ENCODE measurements around the gene EML1.

Gene EML1

DNA sequence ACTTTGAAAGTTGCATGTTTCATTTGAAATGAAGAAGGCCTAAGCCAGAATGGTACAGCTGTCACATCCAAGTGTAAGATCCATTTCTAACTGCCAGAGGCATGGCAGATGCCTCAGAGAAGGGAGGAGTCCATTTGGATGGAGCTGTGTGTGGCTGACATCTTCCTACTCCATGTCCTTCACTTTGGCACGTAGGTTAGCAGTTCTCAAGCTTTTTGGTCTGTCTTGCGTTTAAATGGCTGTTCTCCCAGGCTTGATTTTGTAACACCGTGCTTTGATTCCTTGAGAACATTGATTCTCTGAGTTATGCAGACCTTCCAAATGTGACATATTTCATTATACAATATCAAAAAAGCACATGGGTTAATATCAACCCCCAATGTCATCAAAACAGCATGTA, 23.4 kb downstream of the EML1 start:
- DNase-seq (ENCODE audit: extremely low read depth, low read depth) = no peak
- TF ChIP-seq CTCF (IDR thresholded peaks at IDR 0.05; ENCODE audit: low read depth, low read length) = no peak

GRCh38 chr14:99817331-99817730, 24.1 kb downstream of the EML1 start:
- no peak for DNase-seq (ENCODE audit: extremely low read depth, low read depth)
- TF ChIP-seq CTCF (IDR thresholded peaks at IDR 0.05; ENCODE audit: low read depth, low read length) = no peak

GRCh38 chr14:99818503-99819036, 25.4 kb downstream of the EML1 start:
- no peak for DNase-seq (ENCODE audit: extremely low read depth, low read depth)
- TF ChIP-seq CTCF (IDR thresholded peaks at IDR 0.05; ENCODE audit: low read depth, low read length) = no peak

GRCh38 chr14:99819514-99819913, 26.3 kb downstream of the EML1 start:
- no peak for DNase-seq (ENCODE audit: extremely low read depth, low read depth)
- no peak for TF ChIP-seq CTCF (IDR thresholded peaks at IDR 0.05; ENCODE audit: low read depth, low read length)

GRCh38 chr14:99820702-99821331, 27.6 kb downstream of the EML1 start:
- no peak for TF ChIP-seq CTCF (IDR thresholded peaks at IDR 0.05; ENCODE audit: low read depth, low read length)
- no peak for DNase-seq (ENCODE audit: extremely low read depth, low read depth)

DNA sequence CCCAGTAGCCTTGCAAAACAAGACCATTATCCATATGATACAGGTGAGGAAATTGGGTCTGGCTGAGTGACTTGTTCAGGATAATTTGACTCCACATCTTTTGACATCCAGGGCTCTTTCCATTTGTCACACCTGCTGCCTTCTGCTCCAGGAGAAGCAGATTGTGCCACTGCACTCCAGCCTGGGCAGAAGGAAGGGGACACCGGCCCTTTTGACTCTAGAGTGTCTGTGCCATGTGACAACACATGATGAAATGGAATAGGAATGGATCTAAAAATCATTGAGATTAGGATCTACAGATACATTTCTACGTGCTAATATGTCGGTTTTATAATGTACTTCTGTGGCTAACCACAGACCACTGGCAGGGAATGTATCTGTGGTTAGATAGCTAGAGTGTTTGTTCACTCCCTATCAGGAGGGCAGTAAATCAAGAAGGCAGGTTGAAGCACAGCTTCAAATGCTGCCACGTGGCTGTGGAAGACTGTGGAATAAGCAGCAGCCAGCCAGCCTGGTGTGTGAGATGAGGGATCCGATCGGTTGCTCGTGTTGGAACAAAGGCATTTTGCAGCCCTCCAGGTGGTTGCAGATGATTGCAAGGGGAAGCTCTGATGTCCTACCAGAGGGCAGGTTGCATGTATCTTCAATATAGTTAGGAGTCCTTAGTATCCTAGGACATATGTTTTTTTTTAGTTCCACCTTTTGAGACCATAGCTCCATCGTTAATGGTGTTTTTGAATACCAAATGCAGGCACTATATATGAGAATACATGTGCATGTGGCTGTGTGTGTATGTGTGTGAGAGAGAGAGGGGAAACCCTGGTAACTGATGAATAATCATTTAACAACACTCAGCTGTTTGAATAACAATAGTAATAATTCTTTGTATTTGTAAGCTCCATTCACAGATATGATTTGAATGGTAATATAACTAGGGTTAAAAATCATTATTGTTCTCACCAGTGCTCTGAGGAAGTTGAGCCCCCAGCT, 28.6 kb downstream of the EML1 start:
- DNase-seq (ENCODE audit: extremely low read depth, low read depth) = no peak
- no peak for TF ChIP-seq CTCF (IDR thresholded peaks at IDR 0.05; ENCODE audit: low read depth, low read length)

Measured in AG09319 (cell line).